ENCODE results near the gene ADCYAP1R1.

Gene ADCYAP1R1

GRCh38 chr7:31051598-31052486, at the start of gene ADCYAP1R1:
ADCYAP1R1 (plus strand) TSS chr7:31052308; CDS start chr7:31063265, 10,957 bp downstream.
- H3K4me3 ChIP-seq (ENCODE audit: low read length): no peak within 1 kb of the TSS
- no peak for TF ChIP-seq CTCF (conservative IDR thresholded peaks at IDR 0.05; ENCODE audit: low read length)
- no peak for DNase-seq (ENCODE audit: low read depth)

GRCh38 chr7:31003097-31003496, 49.0 kb upstream of the ADCYAP1R1 start:
- H3K4me3 ChIP-seq (ENCODE audit: low read length): no peak overlapping the region
- TF ChIP-seq CTCF (conservative IDR thresholded peaks at IDR 0.05; ENCODE audit: low read length): no peak
- DNase-seq (ENCODE audit: low read depth): no peak

- DNase-seq (ENCODE audit: low read depth): no peak
Observed at GRCh38 chr7:31003721-31004120, 48.4 kb upstream of the ADCYAP1R1 start.

GRCh38 chr7:31004393-31004792, 47.7 kb upstream of the ADCYAP1R1 start:
- no peak overlapping the region for H3K4me3 ChIP-seq (ENCODE audit: low read length)
- no peak for TF ChIP-seq CTCF (conservative IDR thresholded peaks at IDR 0.05; ENCODE audit: low read length)
- no peak for DNase-seq (ENCODE audit: low read depth)

More at GRCh38 chr7:31003721-31004120, 48.4 kb upstream of the ADCYAP1R1 start:
- H3K4me3 ChIP-seq (ENCODE audit: low read length): no peak overlapping the region
- TF ChIP-seq CTCF (conservative IDR thresholded peaks at IDR 0.05; ENCODE audit: low read length): no peak

GRCh38 chr7:31006857-31007256, 45.3 kb upstream of the ADCYAP1R1 start:
- DNase-seq (ENCODE audit: low read depth): no peak
- no peak for TF ChIP-seq CTCF (conservative IDR thresholded peaks at IDR 0.05; ENCODE audit: low read length)

GRCh38 chr7:31007634-31008033, 44.5 kb upstream of the ADCYAP1R1 start:
- no peak for TF ChIP-seq CTCF (conservative IDR thresholded peaks at IDR 0.05; ENCODE audit: low read length)
- no peak for DNase-seq (ENCODE audit: low read depth)
- H3K4me3 ChIP-seq (ENCODE audit: low read length): no peak overlapping the region

More at GRCh38 chr7:31006857-31007256, 45.3 kb upstream of the ADCYAP1R1 start:
- H3K4me3 ChIP-seq (ENCODE audit: low read length): no peak overlapping the region

- no peak overlapping the region for H3K4me3 ChIP-seq (ENCODE audit: low read length)
- TF ChIP-seq CTCF (conservative IDR thresholded peaks at IDR 0.05; ENCODE audit: low read length): no peak
- DNase-seq (ENCODE audit: low read depth): no peak
Observed at GRCh38 chr7:31014826-31015225, 37.3 kb upstream of the ADCYAP1R1 start.

Data from AG10803 (cell line).